GM12878 (cell line): ENCODE measurements around the gene RFT1. TPM values are rescaled to one million over a fixed set of nuclear protein-coding genes. Genes with fewer than 3 reads are reported as not detected.

Experiments
- ATAC-seq: fragments of 200-7000 bp; cut with Tn5 transposase; 3 replicates; pipeline ENCODE4 v1.9.1; 2020; ENCODE audit warnings: mild to moderate bottlenecking, moderate library complexity
- BruUV-seq: library from RNA; stranded (reverse); fragments of 400-500 nt; replicated peaks from 2 replicates; lab custom pipeline; 2021; lab: Mats Ljungman, UMichigan
- CTCF ChIA-PET: fragments of 300-600 bp; sonication (Branson Sonifier 250); formaldehyde crosslinking; extraction: SDS; loops from one replicate; lab custom pipeline; 2021; ENCODE audit warnings: inconsistent platforms; lab: Yijun Ruan, JAX
- POLR2A ChIA-PET: fragments of 350-600 bp; formaldehyde crosslinking; extraction: SDS; loops from one replicate; lab custom pipeline; 2021; ENCODE audit warnings: inconsistent platforms; lab: Charles Lee
- RAD21 ChIA-PET: fragments of 300-600 bp; sonication (Branson Sonifier 250); formaldehyde crosslinking; loops from one replicate; lab custom pipeline; 2023; ENCODE audit warnings: antibody characterized with exemption; ENCODE audit not compliant: unreplicated experiment; lab: Charles Lee
- SMC1A ChIA-PET: fragments of 300-600 bp; sonication (Branson Sonifier 250); formaldehyde crosslinking; loops from one replicate; lab custom pipeline; 2023; ENCODE audit not compliant: unreplicated experiment, uncharacterized antibody; lab: Charles Lee
- DNase-seq: peaks from one replicate; pipeline ENCODE4 v3.0.0-alpha.2; 2011; ENCODE audit warnings: low read depth, low spot score
- FAIRE-seq: peaks from 3 replicates; lab custom pipeline; 2011; peaks lifted over from hg19 to GRCh38; lab: Jason Lieb, UNC
- H2AFZ ChIP-seq: 2 replicates; pipeline ENCODE4 v1.6.0; 2011; ENCODE audit warnings: low read depth, low read length, control low read depth; ENCODE audit not compliant: control insufficient read depth
- H3K27ac ChIP-seq: 2 replicates; pipeline ENCODE4 v1.5.1; 2011; ENCODE audit warnings: control low read depth; ENCODE audit not compliant: control insufficient read depth, insufficient read depth
- H3K27me3 ChIP-seq, 2 experiments: replicated peaks in 1 of 2; 2 replicates each; pipeline versions ENCODE4 v1.6.0 to v1.6.1; 2011; ENCODE audit warnings: low read length in 1 of 2; ENCODE audit not compliant: control insufficient read depth in 2 of 2, insufficient read depth in 2 of 2
- H3K36me3 ChIP-seq, 2 experiments: 2 replicates each; pipeline ENCODE4 v1.5.1; 2011; ENCODE audit warnings: low read length in 1 of 2; ENCODE audit not compliant: control insufficient read depth in 2 of 2, insufficient read depth in 2 of 2
- H3K4me1 ChIP-seq: 2 replicates; pipeline ENCODE4 v1.6.1; 2011; ENCODE audit warnings: mild to moderate bottlenecking, low read length, moderate library complexity, mixed read lengths; ENCODE audit not compliant: control insufficient read depth, insufficient read depth
- H3K4me2 ChIP-seq: 2 replicates; pipeline ENCODE4 v1.6.0; 2011; ENCODE audit warnings: control low read depth; ENCODE audit not compliant: control insufficient read depth, insufficient read depth
- H3K4me3 ChIP-seq: fragments of 200-600 bp; sonication (generic); 2 replicates; pipeline ENCODE4 v1.5.1; 2016
- H3K79me2 ChIP-seq: 2 replicates; pipeline ENCODE4 v1.6.0; 2011; ENCODE audit warnings: low read length; ENCODE audit not compliant: control insufficient read depth, insufficient read depth
- H3K9ac ChIP-seq: 2 replicates; pipeline ENCODE4 v1.8.0; 2011; ENCODE audit warnings: low read length, control low read depth, mixed read lengths; ENCODE audit not compliant: control insufficient read depth, insufficient read depth
- H3K9me3 ChIP-seq: replicated peaks from 3 replicates; pipeline ENCODE4 v1.5.1; 2011; ENCODE audit warnings: mild to moderate bottlenecking, low read length; ENCODE audit not compliant: control insufficient read depth, insufficient read depth
- H4K20me1 ChIP-seq: 2 replicates; pipeline ENCODE4 v1.6.0; 2011; ENCODE audit not compliant: control insufficient read depth, insufficient read depth
- BCL11A ChIP-seq: IDR thresholded peaks from 2 replicates; pipeline ENCODE4 v1.6.1; 2011; ENCODE audit warnings: low read depth, low read length
- CEBPB ChIP-seq, 2 experiments: fragments of 150-350 bp in 1 of 2; IDR thresholded peaks; 2 replicates each; pipeline ENCODE4 v1.6.1; 2012 to 2014; ENCODE audit warnings: low read depth in 2 of 2, low read length in 2 of 2, borderline replicate concordance in 1 of 2, inconsistent platforms in 1 of 2
- CHD4 ChIP-seq: fragments of 200-600 bp; sonication (generic); IDR thresholded peaks from 2 replicates; pipeline ENCODE4 v1.6.1; 2016; ENCODE audit warnings: mild to moderate bottlenecking
- CREB1 ChIP-seq: IDR thresholded peaks from 2 replicates; pipeline ENCODE4 v1.6.1; 2012; ENCODE audit warnings: low read depth, mild to moderate bottlenecking, inconsistent platforms
- EED ChIP-seq: sonication (generic); IDR thresholded peaks from 2 replicates; pipeline ENCODE4 v1.6.1; 2016; ENCODE audit warnings: antibody characterized with exemption, low read depth
- EGR1 ChIP-seq, 2 experiments: IDR thresholded peaks; 1 replicate in 1 of 2; 2 replicates in 1 of 2; pipeline ENCODE4 v1.6.1; 2011 to 2012; ENCODE audit warnings: low read depth in 2 of 2, low read length in 2 of 2, borderline replicate concordance in 1 of 2, mild to moderate bottlenecking in 1 of 2, moderate library complexity in 1 of 2
- EP300 ChIP-seq, 2 experiments: fragments of 150-350 bp in 1 of 2; IDR thresholded peaks; 2 replicates each; pipeline ENCODE4 v1.6.1; 2011 to 2012; ENCODE audit warnings: low read depth in 2 of 2, low read length in 2 of 2, borderline replicate concordance in 1 of 2, improper control_type of control experiment in 1 of 2, inconsistent platforms in 1 of 2; ENCODE audit not compliant: control insufficient read depth in 1 of 2
- ETV6 ChIP-seq, 2 experiments: fragments of 450-650 bp in 1 of 2; IDR thresholded peaks in 1 of 2; conservative IDR thresholded peaks in 1 of 2; 2 replicates each; pipeline ENCODE4 v1.6.1; 2014; ENCODE audit warnings: antibody characterized with exemption in 1 of 2, borderline replicate concordance in 1 of 2, low read depth in 1 of 2, mild to moderate bottlenecking in 1 of 2, moderate library complexity in 1 of 2
- FOXM1 ChIP-seq: IDR thresholded peaks from 2 replicates; pipeline ENCODE4 v1.6.1; 2012; ENCODE audit warnings: low read depth, mild to moderate bottlenecking, inconsistent platforms, low read length, moderate library complexity
- GABPA ChIP-seq: IDR thresholded peaks from 2 replicates; pipeline ENCODE4 v1.6.1; 2014; ENCODE audit warnings: antibody characterized with exemption, low read depth, mild to moderate bottlenecking, inconsistent platforms
- HDAC2 ChIP-seq: fragments of 200-600 bp; sonication (generic); IDR thresholded peaks from 2 replicates; pipeline ENCODE4 v1.6.1; 2017
- IKZF2 ChIP-seq, 2 experiments: fragments of 450-650 bp; IDR thresholded peaks; 2 replicates each; pipeline ENCODE4 v1.6.1; 2017; ENCODE audit warnings: mild to moderate bottlenecking in 2 of 2, moderate library complexity in 2 of 2
- LARP7 ChIP-seq: fragments of 450-650 bp; IDR thresholded peaks from 2 replicates; pipeline ENCODE4 v1.6.1; 2017; ENCODE audit warnings: mild to moderate bottlenecking
- NFXL1 ChIP-seq: fragments of 450-650 bp; IDR thresholded peaks from 2 replicates; pipeline ENCODE4 v1.6.1; 2017; ENCODE audit warnings: antibody characterized with exemption, mild to moderate bottlenecking, borderline replicate concordance
- NR2C1 ChIP-seq: fragments of 450-650 bp; IDR thresholded peaks from 2 replicates; pipeline ENCODE4 v1.6.1; 2017; ENCODE audit warnings: antibody characterized with exemption, mild to moderate bottlenecking, moderate library complexity
- RAD21 ChIP-seq: IDR thresholded peaks from 2 replicates; pipeline ENCODE4 v1.6.1; 2011; ENCODE audit warnings: mild to moderate bottlenecking, low read depth, low read length, moderate library complexity; ENCODE audit not compliant: insufficient read depth
- RFX5 ChIP-seq: IDR thresholded peaks from 2 replicates; pipeline ENCODE4 v1.6.1; 2011; ENCODE audit warnings: low read depth, low read length, improper control_type of control experiment
- SMAD5 ChIP-seq: IDR thresholded peaks from 2 replicates; pipeline ENCODE4 v1.6.1; 2016; ENCODE audit warnings: antibody characterized with exemption, low read depth
- SUPT20H ChIP-seq: IDR thresholded peaks from 2 replicates; pipeline ENCODE4 v1.6.1; 2011; ENCODE audit warnings: low read depth, mild to moderate bottlenecking, low read length, moderate library complexity, borderline replicate concordance; ENCODE audit not compliant: control insufficient read depth
- ZNF217 ChIP-seq: fragments of 450-650 bp; IDR thresholded peaks from 2 replicates; pipeline ENCODE4 v1.6.1; 2017; ENCODE audit warnings: antibody characterized with exemption, mild to moderate bottlenecking
- ZNF274 ChIP-seq: IDR thresholded peaks from one replicate; pipeline ENCODE4 v1.8.0; 2011; ENCODE audit not compliant: insufficient read length, insufficient read depth
- WGBS: methylation state at CpG from one replicate; pipeline ENCODE4 v1.1.6; 2016; ENCODE audit warnings: low lambda C conversion rate; ENCODE audit not compliant: insufficient replicate concordance, insufficient coverage; ENCODE audit errors: missing lambda C conversion rate; 5-methylcytosine and 5-hydroxymethylcytosine counted together
- in situ Hi-C: fragments of 300-500 bp; cut with MboI; formaldehyde crosslinking; loops from 9 replicates; pipeline ENCODE4 v1.14.3; 2018; ENCODE audit warnings: mixed read lengths
- intact Hi-C: fragments of 100-400 bp; cut with micrococcal nuclease; formaldehyde crosslinking; loops from one replicate; pipeline ENCODE4 v1.14.2; 2022; ENCODE audit not compliant: unreplicated experiment
- polyA plus RNA-seq, 11 experiments: library from polyadenylated mRNA; depleted of rRNA in 4 of 11; unstranded in 6 of 11; stranded (reverse) in 5 of 11; fragments of >200 nt; fragmentation: Nextera tagmentation in 4 of 11; fragmentation: Illumina TruSeq in 1 of 11; extraction: Ambion mirVana in 4 of 11; extraction: Trizol in 1 of 11; gene quantifications; 1 replicate in 1 of 11; 2 replicates in 10 of 11; pipeline versions ENCODE4 v1.2.1 to v1.2.3, GENCODE V29; 2011 to 2016; ENCODE audit warnings: inconsistent platforms in 2 of 11, missing spikeins in 2 of 11, low read depth in 1 of 11
- total RNA-seq, 4 experiments: library from RNA; depleted of rRNA in 3 of 4; stranded (reverse); fragments of >200 nt in 3 of 4; fragmentation: Illumina TruSeq in 1 of 4; extraction: Trizol in 1 of 4; gene quantifications; 2 replicates each; pipeline versions ENCODE4 v1.2.1 to v1.2.3, GENCODE V29; 2013 to 2021

The RFT1 gene
- total and polyA plus RNA-seq, 10 of the 15 experiments (the other 5 are each of a cell fraction or from before 2014, with no cell fraction given): 16.6 to 75.1 (median 34.5) TPM

GRCh38 chr3:53073553-53074365, 56.5 kb downstream of the RFT1 start (continued):
- no peak for TF ChIP-seq EP300 (IDR thresholded peaks at IDR 0.05; ENCODE audit: borderline replicate concordance in 1 of 2, control insufficient read depth in 1 of 2, low read depth in 2 of 2, low read length in 2 of 2)

GRCh38 chr3:53072653-53073552, 57.3 kb downstream of the RFT1 start:
- CTCF ChIA-PET: interaction anchor here (0.8 to 2.8 kb wide), 12 partner anchors 10 to 261 kb away, joined by 3 to 10 read pairs (median 3); no protein-coding TSS in a partner anchor
- H2AFZ ChIP-seq: peak overlapping the region; percentile 89
- H3K4me2 ChIP-seq: peak overlapping the region; percentile 99
- H3K27ac ChIP-seq: peak overlapping the region; percentile 51
- peak overlapping the region; percentile 85 for H3K4me3 ChIP-seq
- RAD21 ChIA-PET: interaction anchor here (1.0 to 1.5 kb wide), 6 partner anchors 10 to 366 kb away, joined by 3 to 5 read pairs (median 4); partner anchors contain the start of gene NEK4
- SMC1A ChIA-PET: interaction anchor here (0.6 to 1.5 kb wide), 5 partner anchors 30 to 324 kb away, joined by 3 to 4 read pairs (median 3); no protein-coding TSS in a partner anchor
- DNase-seq: peak; percentile 43
- 3% methylated on average over 32 of the region's 32 CpGs for WGBS
- peaks cover 9% of the 10 kb centered on the region for H3K4me1 ChIP-seq
- intact Hi-C loops: loop anchor here (1.0 to 5.0 kb wide), 4 partner anchors 139 to 331 kb away; partner anchors contain the start of gene STIMATE
- in situ Hi-C loops: loop anchor here (10.0 kb wide), 1 partner anchor 228 kb away; no protein-coding TSS in a partner anchor
- H3K27me3 ChIP-seq: no peaks in the 10 kb centered on the region
- no peaks in the 10 kb centered on the region for H4K20me1 ChIP-seq
- no peaks in the 10 kb centered on the region for H3K79me2 ChIP-seq
- H3K9me3 ChIP-seq: no peaks in the 10 kb centered on the region
- ATAC-seq: peak; percentile 97
- no peaks in the 10 kb centered on the region; a peak in 1 of 4 replicates for H3K36me3 ChIP-seq
- peak; percentile 73 for FAIRE-seq
- BruUV-seq: no TSS peak
- H3K9ac ChIP-seq: peak overlapping the region; percentile 63
- POLR2A ChIA-PET: interaction anchor here (0.9 kb wide), 1 partner anchor 27 kb away, joined by 4 read pairs; the partner anchor contains the start of gene SFMBT1
- TF ChIP-seq EGR1 (IDR thresholded peaks at IDR 0.05; ENCODE audit: borderline replicate concordance in 1 of 2, low read depth in 2 of 2, low read length in 2 of 2): no peak
- no peak for TF ChIP-seq ZNF274
- no peak; a peak in 1 of 4 replicates for TF ChIP-seq IKZF2 (IDR thresholded peaks at IDR 0.05)
- TF ChIP-seq GABPA: peak; percentile 83
- no peak for TF ChIP-seq BCL11A
- peak; percentile 34; the same call in 1 of the 2 replicates for TF ChIP-seq EED
- no peak for TF ChIP-seq CHD4
- no peak for TF ChIP-seq CEBPB (IDR thresholded peaks at IDR 0.05; ENCODE audit: borderline replicate concordance in 1 of 2, low read depth in 2 of 2, low read length in 2 of 2)
- peak; percentile 39; the same call in 1 of the 2 replicates for TF ChIP-seq LARP7
- no peak for TF ChIP-seq FOXM1
- no peak for TF ChIP-seq HDAC2
- 0 out of 2 replicates have a peak, but pooled peaks have one; percentile 11 for TF ChIP-seq NR2C1
- no peak for TF ChIP-seq NFXL1
- no peak for TF ChIP-seq SMAD5
- peak; percentile 86 for TF ChIP-seq RAD21
- no peak for TF ChIP-seq ETV6 (conservative IDR thresholded peaks at IDR 0.05 in 1 of 2, IDR thresholded peaks at IDR 0.05 in 1 of 2; ENCODE audit: borderline replicate concordance in 1 of 2, low read depth in 1 of 2)
- TF ChIP-seq RFX5: no peak
- TF ChIP-seq ZNF217: no peak
- TF ChIP-seq SUPT20H: no peak
- TF ChIP-seq CREB1: 0 out of 2 replicates have a peak, but pooled peaks have one; percentile 22
